ENCODE data around the gene RO60.

DNA sequence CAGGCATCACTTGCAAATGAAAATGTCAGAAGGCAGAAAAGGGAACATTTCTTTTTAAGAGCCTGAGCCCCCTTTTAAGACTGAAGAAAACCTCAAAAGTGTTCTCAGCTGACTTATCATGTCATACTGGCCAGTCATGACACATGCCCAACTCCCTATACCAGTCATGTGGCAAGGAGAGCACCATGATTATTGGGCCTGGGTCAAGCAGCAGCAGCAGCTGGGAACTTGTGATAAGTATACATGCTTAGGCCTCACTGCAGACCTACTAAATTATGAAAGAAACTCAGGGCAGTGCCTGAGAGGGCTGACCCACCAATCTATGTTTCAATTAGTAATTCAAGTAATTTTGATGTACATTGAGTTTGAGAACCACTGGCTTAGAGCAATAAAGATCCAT lies 8.6 kb downstream of the RO60 start:
- no peak for TF ChIP-seq ZBTB34 (CRISPR knock-in tag; IDR thresholded peaks at IDR 0.05)
- TF ChIP-seq SMYD3 (CRISPR knock-in tag; IDR thresholded peaks at IDR 0.05) = no peak
- TF ChIP-seq MXI1 (IDR thresholded peaks at IDR 0.05; ENCODE audit: borderline replicate concordance, low read depth, low read length) = no peak
- no peak for TF ChIP-seq ZFP41 (CRISPR knock-in tag; IDR thresholded peaks at IDR 0.05; ENCODE audit: borderline replicate concordance)
- TF ChIP-seq, protein P1, sequence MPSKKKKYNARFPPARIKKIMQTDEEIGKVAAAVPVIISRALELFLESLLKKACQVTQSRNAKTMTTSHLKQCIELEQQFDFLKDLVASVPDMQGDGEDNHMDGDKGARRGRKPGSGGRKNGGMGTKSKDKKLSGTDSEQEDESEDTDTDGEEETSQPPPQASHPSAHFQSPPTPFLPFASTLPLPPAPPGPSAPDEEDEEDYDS (CRISPR knock-in tag; IDR thresholded peaks at IDR 0.05) = no peak
- no peak for TF ChIP-seq EHMT2 (IDR thresholded peaks at IDR 0.05; ENCODE audit: borderline replicate concordance, low read depth, low read length)
- no peak for TF ChIP-seq MLX (CRISPR knock-in tag; IDR thresholded peaks at IDR 0.05)
- no peak for TF ChIP-seq SP4 (CRISPR knock-in tag; IDR thresholded peaks at IDR 0.05)
- no peak for TF ChIP-seq ZNF576 (CRISPR knock-in tag; IDR thresholded peaks at IDR 0.05)
- TF ChIP-seq ARNT (IDR thresholded peaks at IDR 0.05) = no peak
- TF ChIP-seq CTCF (CRISPR knock-in tag; IDR thresholded peaks at IDR 0.05) = no peak

All from HepG2 (cell line).